Smooth muscle cell (in vitro differentiated cells): Measurements from ENCODE around the gene IGSF22. TPM values are rescaled to one million over a fixed set of nuclear protein-coding genes. Genes with fewer than 3 reads are reported as not detected.

Source experiments
- DNase-seq: peaks from one replicate; lab custom pipeline; 2025; ENCODE audit not compliant: unreplicated experiment; lab: John Stamatoyannopoulos, UW
- H2AFZ ChIP-seq: fragments of 200-600 bp; sonication (generic); 2 replicates; pipeline ENCODE4 v1.6.0; 2016; ENCODE audit warnings: antibody characterized with exemption, low read depth, mild to moderate bottlenecking
- H3F3A ChIP-seq: fragments of 200-600 bp; sonication (generic); 2 replicates; pipeline ENCODE4 v1.6.0; 2017; ENCODE audit warnings: antibody characterized with exemption, low read depth
- H3K27ac ChIP-seq: fragments of 200-600 bp; sonication (generic); 2 replicates; pipeline ENCODE4 v1.5.1; 2016; ENCODE audit warnings: low read depth, mild to moderate bottlenecking
- H3K27me3 ChIP-seq: fragments of 200-600 bp; sonication (generic); 2 replicates; pipeline ENCODE4 v1.6.1; 2016; ENCODE audit warnings: low read depth, mild to moderate bottlenecking
- H3K36me3 ChIP-seq: fragments of 200-600 bp; sonication (generic); 2 replicates; pipeline ENCODE4 v1.5.1; 2016; ENCODE audit warnings: low read depth
- H3K4me1 ChIP-seq: fragments of 200-600 bp; sonication (generic); 2 replicates; pipeline ENCODE4 v1.5.1; 2016; ENCODE audit warnings: low read depth
- H3K4me2 ChIP-seq: fragments of 200-600 bp; sonication (generic); 2 replicates; pipeline ENCODE4 v1.6.0; 2016; ENCODE audit warnings: mild to moderate bottlenecking
- H3K4me3 ChIP-seq: fragments of 200-600 bp; sonication (generic); 2 replicates; pipeline ENCODE4 v1.5.1; 2016; ENCODE audit warnings: mild to moderate bottlenecking
- H3K79me2 ChIP-seq: fragments of 200-600 bp; sonication (generic); 2 replicates; pipeline ENCODE4 v1.6.0; 2016; ENCODE audit warnings: low read depth, mild to moderate bottlenecking
- H3K9ac ChIP-seq: fragments of 200-600 bp; sonication (generic); 2 replicates; pipeline ENCODE4 v1.6.0; 2016; ENCODE audit warnings: low read depth
- H3K9me3 ChIP-seq: fragments of 200-600 bp; sonication (generic); replicated peaks from 2 replicates; pipeline ENCODE4 v1.5.1; 2016; ENCODE audit warnings: low read depth
- H4K20me1 ChIP-seq: fragments of 200-600 bp; sonication (generic); 2 replicates; pipeline ENCODE4 v1.6.0; 2016; ENCODE audit warnings: low read depth
- WGBS: methylation state at CpG from one replicate; pipeline ENCODE4 v1.1.7; 2016; ENCODE audit warnings: low lambda C conversion rate; 5-methylcytosine and 5-hydroxymethylcytosine counted together
- polyA plus RNA-seq: library from polyadenylated mRNA; unstranded; fragments of >200 nt; fragmentation: Nextera tagmentation; extraction: Ambion mirVana; gene quantifications from 2 replicates; pipeline ENCODE4 v1.2.1, GENCODE V29; 2016
- total RNA-seq: library from RNA; depleted of rRNA; stranded (reverse); fragments of >200 nt; gene quantifications from 2 replicates; pipeline ENCODE4 v1.2.3, GENCODE V29; 2014
- TF ChIP-seq, protein P1 (sequence below): fragments of 200-600 bp; sonication (generic); IDR thresholded peaks from 2 replicates; pipeline ENCODE4 v1.5.1; 2017; ENCODE audit warnings: borderline replicate concordance, mild to moderate bottlenecking, antibody characterized with exemption; ENCODE audit not compliant: insufficient read depth, poor library complexity, severe bottlenecking

Gene IGSF22
- total and polyA plus RNA-seq, 2 experiments from 2014 or later: not detected

DNA sequence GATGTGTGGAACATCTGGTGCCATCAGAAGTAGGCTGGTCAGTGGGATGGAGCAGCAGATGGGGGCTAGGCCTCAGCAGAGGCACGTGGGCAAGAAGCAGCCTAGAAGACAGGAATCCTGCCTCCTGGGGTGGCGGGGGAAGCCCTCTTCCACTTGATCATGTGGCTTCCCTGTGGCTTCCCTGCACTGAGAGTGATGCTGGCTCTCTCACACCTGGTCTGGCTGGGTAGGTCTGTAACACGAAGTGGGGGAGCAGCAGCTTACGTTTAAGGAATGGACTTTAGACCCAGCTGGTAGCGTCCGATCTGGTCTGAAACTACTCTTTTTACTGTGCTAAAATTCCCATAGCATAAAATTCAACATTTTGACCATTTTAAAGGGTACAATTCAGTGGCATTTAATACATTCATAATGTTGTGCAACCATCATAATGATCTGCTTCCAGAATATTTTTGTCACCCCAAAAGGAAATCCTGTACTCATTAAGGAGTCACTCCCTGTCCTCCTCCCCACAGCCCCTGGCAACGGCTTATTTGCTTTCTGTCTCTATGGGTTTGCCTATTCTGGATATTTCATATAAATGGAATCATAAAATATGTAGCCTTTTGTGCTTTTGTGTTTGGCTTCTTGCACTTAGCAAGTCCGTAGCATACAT lies 43.9 kb upstream of the IGSF22 start:
- no peak overlapping the region for H3K27ac ChIP-seq
- 58% methylated on average over 8 of the region's 8 CpGs for WGBS
- H4K20me1 ChIP-seq: no peaks in the 10 kb centered on the region

DNA sequence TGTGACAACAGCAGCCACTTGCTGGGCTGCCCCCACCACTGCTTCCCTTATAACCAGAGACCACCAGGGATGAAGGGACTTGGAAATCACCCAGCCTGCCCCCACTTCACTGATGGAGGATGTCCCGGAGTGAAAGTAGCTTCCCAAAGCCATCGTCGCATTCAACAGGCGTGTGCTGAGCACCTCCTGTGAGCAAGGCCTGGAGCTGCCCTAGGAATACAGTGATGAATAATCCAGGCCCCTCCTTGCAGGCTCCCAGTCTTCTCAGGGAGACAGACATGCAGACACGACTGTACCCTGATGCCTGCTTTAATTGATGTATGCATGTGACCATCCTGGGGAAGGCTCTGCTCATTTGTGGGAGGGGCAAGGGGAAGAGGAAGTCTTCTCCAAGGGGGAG lies 43.0 kb upstream of the IGSF22 start:
- no peaks in the 10 kb centered on the region for H3K4me1 ChIP-seq
- H3K4me3 ChIP-seq: no peak overlapping the region
- H3K27ac ChIP-seq: no peak overlapping the region
- TF ChIP-seq, protein P1, sequence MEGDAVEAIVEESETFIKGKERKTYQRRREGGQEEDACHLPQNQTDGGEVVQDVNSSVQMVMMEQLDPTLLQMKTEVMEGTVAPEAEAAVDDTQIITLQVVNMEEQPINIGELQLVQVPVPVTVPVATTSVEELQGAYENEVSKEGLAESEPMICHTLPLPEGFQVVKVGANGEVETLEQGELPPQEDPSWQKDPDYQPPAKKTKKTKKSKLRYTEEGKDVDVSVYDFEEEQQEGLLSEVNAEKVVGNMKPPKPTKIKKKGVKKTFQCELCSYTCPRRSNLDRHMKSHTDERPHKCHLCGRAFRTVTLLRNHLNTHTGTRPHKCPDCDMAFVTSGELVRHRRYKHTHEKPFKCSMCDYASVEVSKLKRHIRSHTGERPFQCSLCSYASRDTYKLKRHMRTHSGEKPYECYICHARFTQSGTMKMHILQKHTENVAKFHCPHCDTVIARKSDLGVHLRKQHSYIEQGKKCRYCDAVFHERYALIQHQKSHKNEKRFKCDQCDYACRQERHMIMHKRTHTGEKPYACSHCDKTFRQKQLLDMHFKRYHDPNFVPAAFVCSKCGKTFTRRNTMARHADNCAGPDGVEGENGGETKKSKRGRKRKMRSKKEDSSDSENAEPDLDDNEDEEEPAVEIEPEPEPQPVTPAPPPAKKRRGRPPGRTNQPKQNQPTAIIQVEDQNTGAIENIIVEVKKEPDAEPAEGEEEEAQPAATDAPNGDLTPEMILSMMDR: no peak
- H3K79me2 ChIP-seq: no peaks in the 10 kb centered on the region
- no peak overlapping the region for H2AFZ ChIP-seq
- H3K36me3 ChIP-seq: no peaks in the 10 kb centered on the region
- no peaks in the 10 kb centered on the region for H4K20me1 ChIP-seq
- H3K4me2 ChIP-seq: no peak overlapping the region
- no peaks in the 10 kb centered on the region for H3K27me3 ChIP-seq
- no peak for DNase-seq
- H3F3A ChIP-seq: no peaks in the 10 kb centered on the region
- no peak overlapping the region for H3K9ac ChIP-seq
- 84% methylated on average over 5 of the region's 5 CpGs for WGBS
- no peaks in the 10 kb centered on the region for H3K9me3 ChIP-seq

More for the DNA sequence above, 43.9 kb upstream of the IGSF22 start:
- no peaks in the 10 kb centered on the region for H3K4me1 ChIP-seq
- TF ChIP-seq, protein P1: no peak
- no peaks in the 10 kb centered on the region for H3K79me2 ChIP-seq
- H3K4me3 ChIP-seq: no peak overlapping the region
- H3K36me3 ChIP-seq: no peaks in the 10 kb centered on the region
- DNase-seq: no peak
- H3K9me3 ChIP-seq: no peaks in the 10 kb centered on the region
- H2AFZ ChIP-seq: no peak overlapping the region
- no peaks in the 10 kb centered on the region for H3K27me3 ChIP-seq
- no peak overlapping the region for H3K9ac ChIP-seq
- H3K4me2 ChIP-seq: no peak overlapping the region
- no peaks in the 10 kb centered on the region for H3F3A ChIP-seq

DNA sequence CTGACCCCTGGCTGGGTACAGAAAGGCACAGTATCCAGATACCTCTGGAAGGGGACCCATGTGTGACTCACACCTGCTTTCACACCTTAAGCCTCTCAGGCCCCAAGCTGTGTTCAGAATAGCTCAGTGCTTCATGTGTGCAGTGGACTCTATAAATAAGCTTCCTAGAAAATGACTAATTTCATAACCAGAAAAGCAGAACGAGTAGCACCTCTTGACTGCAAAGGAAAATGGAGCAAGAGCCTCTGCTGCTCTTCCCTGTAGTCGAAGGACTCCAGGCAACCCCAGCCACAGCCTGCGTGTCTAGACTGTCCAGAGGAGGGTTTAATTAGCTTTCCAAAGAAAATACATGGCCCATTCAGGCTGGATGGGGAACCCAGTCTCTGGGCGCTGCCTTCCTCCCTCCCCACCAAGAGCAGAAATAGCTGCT lies 42.5 kb upstream of the IGSF22 start:
- Histone ChIP-seq H3K4me2 (no peak overlapping the region), H4K20me1 (no peaks in the 10 kb centered on the region), H3K4me1 (no peaks in the 10 kb centered on the region), H3F3A (no peaks in the 10 kb centered on the region), H3K27ac (no peak overlapping the region), H3K36me3 (no peaks in the 10 kb centered on the region), H3K79me2 (no peaks in the 10 kb centered on the region), H3K27me3 (no peaks in the 10 kb centered on the region), H3K4me3 (no peak overlapping the region), H3K9me3 (no peaks in the 10 kb centered on the region), H2AFZ (no peak overlapping the region), H3K9ac (no peak overlapping the region)
- no peak for DNase-seq
- WGBS: 81% methylated on average over 4 of the region's 4 CpGs
- TF ChIP-seq, protein P1: no peak

DNA sequence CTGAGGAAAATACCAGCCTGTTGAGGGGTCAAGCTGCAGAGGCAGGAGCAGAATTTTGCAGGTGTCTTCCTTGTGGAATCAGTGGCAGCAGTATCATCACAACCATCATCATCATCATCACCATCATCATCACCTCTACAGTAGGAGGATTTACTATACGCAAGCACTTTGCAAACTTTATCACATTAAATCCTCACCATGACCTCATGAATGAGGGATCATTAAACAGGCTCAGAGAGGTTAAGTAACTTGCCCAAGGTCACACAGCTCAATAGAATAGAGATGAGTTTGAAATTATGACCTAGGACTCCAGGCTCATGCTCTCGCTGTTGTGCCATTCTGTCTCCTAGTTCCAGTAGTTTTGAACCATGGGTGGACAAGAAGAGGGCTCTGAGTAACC lies 40.0 kb upstream of the IGSF22 start:
- WGBS: 92% methylated on average over 2 of the region's 2 CpGs
- Histone ChIP-seq H3K27me3 (no peaks in the 10 kb centered on the region), H3K9me3 (no peaks in the 10 kb centered on the region), H3K27ac (no peak overlapping the region), H3K79me2 (no peaks in the 10 kb centered on the region), H2AFZ (no peak overlapping the region), H3K4me2 (no peak overlapping the region), H3K4me3 (no peak overlapping the region), H3F3A (no peaks in the 10 kb centered on the region), H3K9ac (no peak overlapping the region), H4K20me1 (no peaks in the 10 kb centered on the region), H3K4me1 (no peaks in the 10 kb centered on the region), H3K36me3 (no peaks in the 10 kb centered on the region)
- TF ChIP-seq, protein P1: no peak
- no peak for DNase-seq
